Measurements from ENCODE around the gene GRHL1. TPM values are rescaled to one million over a fixed set of nuclear protein-coding genes. Genes with fewer than 3 reads are reported as not detected.

GRHL1 gene
- total RNA-seq, 2 donors from 2014 or later: 0.82 to 0.85 TPM

- ATAC-seq (replicated peaks): no peak
- H3K4me1 Mint-ChIP-seq: peaks cover 4% of the 10 kb centered on the region
- H3K27me3 Mint-ChIP-seq: peaks cover 12% of the 10 kb centered on the region
- H3K4me3 Mint-ChIP-seq: no peak overlapping the region
- no peak overlapping the region for H3K27ac Mint-ChIP-seq
- H3K36me3 Mint-ChIP-seq (ENCODE audit: low read depth): no peaks in the 10 kb centered on the region
- no peaks in the 10 kb centered on the region for H3K9me3 Mint-ChIP-seq
Observed at GRCh38 chr2:9941196-9941995, 10.1 kb upstream of the GRHL1 start.

- Mint-ChIP-seq H3K4me3 (no peak overlapping the region), H3K4me1 (peaks cover 4% of the 10 kb centered on the region), H3K27ac (no peak overlapping the region), H3K27me3 (peaks cover 12% of the 10 kb centered on the region), H3K9me3 (no peaks in the 10 kb centered on the region), H3K36me3 (ENCODE audit: low read depth) (no peaks in the 10 kb centered on the region)
- no peak for ATAC-seq (replicated peaks)
Observed at GRCh38 chr2:9941996-9942390, 9.5 kb upstream of the GRHL1 start.

- Mint-ChIP-seq H3K27me3 (peaks cover 22% of the 10 kb centered on the region), H3K36me3 (ENCODE audit: low read depth) (no peaks in the 10 kb centered on the region), H3K4me1 (peaks cover 4% of the 10 kb centered on the region), H3K9me3 (no peaks in the 10 kb centered on the region), H3K27ac (no peak overlapping the region), H3K4me3 (no peak overlapping the region)
- no peak for ATAC-seq (replicated peaks)
Observed at GRCh38 chr2:9944330-9944758, 7.1 kb upstream of the GRHL1 start.

GRCh38 chr2:9945596-9945995 lies 5.9 kb upstream of the GRHL1 start:
- Mint-ChIP-seq H3K27me3 (peaks cover 32% of the 10 kb centered on the region), H3K4me3 (no peak overlapping the region), H3K9me3 (no peaks in the 10 kb centered on the region), H3K27ac (no peak overlapping the region), H3K36me3 (ENCODE audit: low read depth) (no peaks in the 10 kb centered on the region), H3K4me1 (peaks cover 8% of the 10 kb centered on the region)
- no peak for ATAC-seq (replicated peaks)

GRCh38 chr2:9946076-9946475 lies 5.4 kb upstream of the GRHL1 start:
- no peak for ATAC-seq (replicated peaks)
- Mint-ChIP-seq H3K4me1 (peaks cover 6% of the 10 kb centered on the region), H3K27ac (no peak overlapping the region), H3K9me3 (no peaks in the 10 kb centered on the region), H3K4me3 (no peak overlapping the region), H3K36me3 (ENCODE audit: low read depth) (no peaks in the 10 kb centered on the region), H3K27me3 (peaks cover 33% of the 10 kb centered on the region)

GRCh38 chr2:9946818-9947217 lies 4.7 kb upstream of the GRHL1 start:
- Mint-ChIP-seq H3K9me3 (no peaks in the 10 kb centered on the region), H3K36me3 (ENCODE audit: low read depth) (no peaks in the 10 kb centered on the region), H3K27ac (no peak overlapping the region), H3K4me1 (peaks cover 5% of the 10 kb centered on the region), H3K4me3 (no peak overlapping the region), H3K27me3 (peaks cover 33% of the 10 kb centered on the region)
- ATAC-seq (replicated peaks): no peak

GRCh38 chr2:9948721-9949120 lies 2.8 kb upstream of the GRHL1 start:
- no peak overlapping the region for H3K4me3 Mint-ChIP-seq
- ATAC-seq (replicated peaks): no peak
- no peaks in the 10 kb centered on the region for H3K36me3 Mint-ChIP-seq (ENCODE audit: low read depth)
- no peak overlapping the region for H3K27ac Mint-ChIP-seq
- peaks cover 5% of the 10 kb centered on the region for H3K4me1 Mint-ChIP-seq
- H3K27me3 Mint-ChIP-seq: peaks cover 43% of the 10 kb centered on the region
- H3K9me3 Mint-ChIP-seq: no peaks in the 10 kb centered on the region

GRCh38 chr2:9949239-9949991 lies 2.1 kb upstream of the GRHL1 start:
- H3K27me3 Mint-ChIP-seq: peaks cover 43% of the 10 kb centered on the region
- H3K9me3 Mint-ChIP-seq: no peaks in the 10 kb centered on the region
- no peak overlapping the region for H3K27ac Mint-ChIP-seq

GRCh38 chr2:9949992-9950520 lies 1.4 kb upstream of the GRHL1 start:
- ATAC-seq (replicated peaks): no peak
- H3K36me3 Mint-ChIP-seq (ENCODE audit: low read depth): no peaks in the 10 kb centered on the region
- H3K4me1 Mint-ChIP-seq: peaks cover 5% of the 10 kb centered on the region
- H3K9me3 Mint-ChIP-seq: no peaks in the 10 kb centered on the region
- H3K27ac Mint-ChIP-seq: no peak overlapping the region
- H3K4me3 Mint-ChIP-seq: peak overlapping the region; percentile 72
- H3K27me3 Mint-ChIP-seq: peaks cover 41% of the 10 kb centered on the region

More at GRCh38 chr2:9949239-9949991, 2.1 kb upstream of the GRHL1 start:
- no peak for ATAC-seq (replicated peaks)
- peaks cover 5% of the 10 kb centered on the region for H3K4me1 Mint-ChIP-seq
- no peaks in the 10 kb centered on the region for H3K36me3 Mint-ChIP-seq (ENCODE audit: low read depth)
- H3K4me3 Mint-ChIP-seq: peak overlapping the region; percentile 72

GRCh38 chr2:9950521-9951271 lies 797 bp upstream of the GRHL1 start:
- Mint-ChIP-seq H3K9me3 (no peaks in the 10 kb centered on the region), H3K36me3 (ENCODE audit: low read depth) (no peaks in the 10 kb centered on the region), H3K4me3 (peak overlapping the region; percentile 72), H3K4me1 (peaks cover 5% of the 10 kb centered on the region), H3K27ac (no peak overlapping the region), H3K27me3 (peaks cover 40% of the 10 kb centered on the region)
- ATAC-seq (replicated peaks): peak; percentile 61

- H3K4me1 Mint-ChIP-seq: peaks cover 5% of the 10 kb centered on the region
- no peak overlapping the region for H3K27ac Mint-ChIP-seq
- H3K4me3 Mint-ChIP-seq: peak overlapping the region; percentile 72
- peaks cover 38% of the 10 kb centered on the region for H3K27me3 Mint-ChIP-seq
- no peaks in the 10 kb centered on the region for H3K36me3 Mint-ChIP-seq (ENCODE audit: low read depth)
- no peaks in the 10 kb centered on the region for H3K9me3 Mint-ChIP-seq
- no peak for ATAC-seq (replicated peaks)
Observed at GRCh38 chr2:9951272-9951521, 296 bp upstream of the GRHL1 start.

- Mint-ChIP-seq H3K27me3 (peaks cover 35% of the 10 kb centered on the region), H3K4me3 (peak overlapping the region; percentile 58), H3K27ac (no peak overlapping the region), H3K4me1 (peaks cover 5% of the 10 kb centered on the region), H3K36me3 (ENCODE audit: low read depth) (no peaks in the 10 kb centered on the region), H3K9me3 (no peaks in the 10 kb centered on the region)
- ATAC-seq (replicated peaks): no peak
Observed at GRCh38 chr2:9952286-9952737, 819 bp downstream of the GRHL1 start.

- peaks cover 38% of the 10 kb centered on the region for H3K27me3 Mint-ChIP-seq
- peaks cover 5% of the 10 kb centered on the region for H3K4me1 Mint-ChIP-seq
- no peak for ATAC-seq (replicated peaks)
- peak overlapping the region; percentile 58 for H3K4me3 Mint-ChIP-seq
- no peaks in the 10 kb centered on the region for H3K36me3 Mint-ChIP-seq (ENCODE audit: low read depth)
- no peaks in the 10 kb centered on the region for H3K9me3 Mint-ChIP-seq
- no peak overlapping the region for H3K27ac Mint-ChIP-seq
Observed at GRCh38 chr2:9952856-9953503, 1.5 kb downstream of the GRHL1 start.

- Mint-ChIP-seq H3K36me3 (ENCODE audit: low read depth) (no peaks in the 10 kb centered on the region), H3K27me3 (peaks cover 32% of the 10 kb centered on the region), H3K4me1 (peaks cover 5% of the 10 kb centered on the region), H3K27ac (no peak overlapping the region), H3K9me3 (no peaks in the 10 kb centered on the region), H3K4me3 (no peak overlapping the region)
- ATAC-seq (replicated peaks): no peak
Observed at GRCh38 chr2:9954136-9954535, 2.6 kb downstream of the GRHL1 start.

Data from activated T-helper 17 cell treated with anti-CD3 and anti-CD28 coated beads, Interleukin-2, amount 50 U/mL, for 72 hours (primary cell).